ENCODE measurements around the gene ZSWIM5.
"Not testable (repeated sequence)": the region's sequence is repeated elsewhere in the genome, so short reads cannot be mapped to it uniquely, and the experiment has no call there.

ZSWIM5 gene

DNA sequence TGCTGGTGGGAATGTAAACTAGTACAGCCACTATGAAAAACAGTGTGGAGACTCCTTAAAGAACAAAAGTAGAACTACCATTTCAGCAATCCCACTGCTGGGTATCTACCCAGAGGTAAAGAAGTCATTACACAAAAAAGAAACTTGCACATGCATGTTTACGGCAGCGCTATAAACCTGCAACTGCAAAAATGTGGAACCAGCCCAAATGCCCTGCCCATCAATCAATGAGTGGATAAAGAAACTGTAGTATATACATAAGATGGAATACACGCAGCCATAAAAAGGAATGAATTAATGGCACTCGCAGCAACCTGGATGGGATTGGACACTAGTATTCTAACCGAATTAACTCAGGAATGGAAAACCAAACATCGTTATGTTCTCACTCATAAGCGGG is 51.0 kb downstream of the ZSWIM5 start:
- no peak for DNase-seq (ENCODE audit: low read depth in 1 of 2, low spot score in 1 of 2)
- no peak for TF ChIP-seq JUND (IDR thresholded peaks at IDR 0.05; ENCODE audit: low read depth)
- in situ Hi-C loops (cut with HindIII; ENCODE audit: low pct_unique_long_range_greater_than_20kb, low sequenced_read_pairs) = no loop called here

DNA sequence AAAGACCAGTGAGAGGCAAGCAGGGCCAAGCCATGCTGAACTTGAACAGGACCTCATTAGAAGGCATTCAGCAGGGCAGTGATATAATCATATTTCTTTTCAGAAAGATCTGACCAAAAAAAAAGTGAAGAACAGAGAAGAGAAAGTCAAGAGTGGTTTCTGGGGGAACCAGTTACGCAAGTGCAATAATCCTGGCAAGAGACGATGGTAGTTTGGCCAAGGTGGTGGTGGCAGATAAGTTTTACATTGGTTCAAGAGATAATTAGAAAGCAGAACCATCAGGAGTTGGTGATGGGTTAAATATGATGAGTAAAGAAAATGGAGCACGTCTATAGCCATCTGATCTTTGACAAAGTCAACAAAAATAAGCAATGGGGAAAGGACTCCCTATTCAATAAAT is 54.3 kb downstream of the ZSWIM5 start:
- peak in 1 of 2 experiments; percentile 9 for DNase-seq (ENCODE audit: low read depth in 1 of 2, low spot score in 1 of 2)
- in situ Hi-C loops (cut with HindIII; ENCODE audit: low pct_unique_long_range_greater_than_20kb, low sequenced_read_pairs) = no loop called here
- no peak for TF ChIP-seq JUND (IDR thresholded peaks at IDR 0.05; ENCODE audit: low read depth)

DNA sequence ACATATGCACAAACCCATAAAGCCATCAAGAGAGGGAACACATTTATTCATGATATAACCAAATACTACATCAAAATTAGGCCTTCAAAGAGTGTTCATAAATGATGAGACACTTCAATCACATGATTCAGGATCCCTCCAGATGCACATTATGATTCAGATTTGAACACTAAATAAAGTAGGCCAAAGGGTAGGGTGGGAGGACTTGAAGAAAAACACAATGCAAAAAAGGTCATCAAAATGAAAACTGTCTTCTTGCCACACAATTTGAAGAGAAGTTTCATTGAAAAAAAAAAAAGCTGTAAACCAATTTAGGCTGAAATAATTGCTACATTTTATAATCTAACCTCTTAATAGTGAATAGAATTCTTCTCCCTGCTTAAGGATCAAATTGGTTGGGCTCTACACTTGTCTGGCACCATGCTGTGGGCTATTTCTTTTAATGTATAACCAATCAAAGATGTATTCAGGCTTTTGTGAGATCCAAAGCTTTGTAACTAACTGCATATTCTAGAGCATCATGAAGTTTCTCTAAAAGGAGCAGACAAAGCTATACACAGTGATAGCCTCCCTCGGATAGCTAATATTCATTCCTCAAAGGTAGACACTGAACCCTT is 58.1 kb downstream of the ZSWIM5 start:
- DNase-seq (ENCODE audit: low read depth in 1 of 2, low spot score in 1 of 2) = no peak
- TF ChIP-seq JUND (IDR thresholded peaks at IDR 0.05; ENCODE audit: low read depth) = no peak
- in situ Hi-C loops (cut with HindIII; ENCODE audit: low pct_unique_long_range_greater_than_20kb, low sequenced_read_pairs) = no loop called here

DNA sequence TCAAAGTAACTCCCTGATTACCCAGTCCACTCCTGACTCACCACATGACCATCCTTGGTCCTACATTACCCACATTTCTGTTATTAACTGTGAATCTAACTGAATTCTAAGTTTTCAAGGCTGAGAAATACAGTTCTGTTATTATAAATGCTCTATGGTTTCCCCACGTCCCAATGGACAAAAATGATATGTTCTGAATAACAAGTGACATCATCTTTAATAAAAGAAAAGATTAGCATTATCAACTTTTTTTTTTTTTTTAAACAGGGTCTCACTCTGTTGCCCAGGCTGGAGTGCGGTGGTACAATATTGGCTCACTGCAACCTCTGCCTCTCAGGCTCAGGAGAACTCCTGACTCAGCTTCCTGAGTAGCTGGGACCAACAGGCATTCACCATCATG is 59.6 kb downstream of the ZSWIM5 start:
- in situ Hi-C loops (cut with HindIII; ENCODE audit: low pct_unique_long_range_greater_than_20kb, low sequenced_read_pairs) = no loop called here
- TF ChIP-seq JUND (IDR thresholded peaks at IDR 0.05; ENCODE audit: low read depth) = no peak
- no peak for DNase-seq (ENCODE audit: low read depth in 1 of 2, low spot score in 1 of 2)

DNA sequence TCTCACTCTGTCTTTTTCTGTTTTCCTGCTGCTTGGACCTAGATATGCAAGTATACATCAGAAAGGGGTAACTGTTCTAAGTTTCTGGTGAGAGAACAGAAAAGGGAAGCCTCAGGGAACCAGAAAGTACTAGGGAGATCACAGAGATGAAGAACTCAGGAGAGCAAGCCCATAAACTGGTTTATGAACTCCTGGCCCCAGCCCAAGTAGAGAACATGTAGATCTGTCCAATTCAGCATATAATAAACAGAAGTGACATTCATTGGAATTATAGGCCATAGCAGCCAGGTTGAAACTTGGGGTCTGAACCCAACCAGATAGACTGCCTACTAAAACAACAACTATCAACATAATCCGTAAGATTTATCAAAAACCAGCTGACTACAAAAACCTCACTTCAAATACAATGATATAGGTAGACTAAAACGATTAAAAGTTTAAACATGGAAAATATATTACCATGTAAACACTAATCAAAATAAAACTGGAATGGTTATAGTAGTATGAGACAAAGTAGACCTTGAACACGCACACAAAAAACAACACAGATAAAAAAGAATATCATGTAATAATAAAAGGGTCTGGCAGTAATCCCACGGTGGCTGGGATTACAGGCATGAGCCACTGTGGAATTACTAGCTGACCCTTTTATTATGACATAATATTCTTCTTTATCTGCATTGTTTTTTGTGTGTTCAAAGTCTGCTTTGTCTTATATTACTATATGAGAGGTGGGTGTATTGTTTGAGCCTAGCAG is 65.0 kb downstream of the ZSWIM5 start:
- no peak for DNase-seq (ENCODE audit: low read depth in 1 of 2, low spot score in 1 of 2)
- in situ Hi-C loops (cut with HindIII; ENCODE audit: low pct_unique_long_range_greater_than_20kb, low sequenced_read_pairs) = no loop called here
- TF ChIP-seq JUND (IDR thresholded peaks at IDR 0.05; ENCODE audit: low read depth) = no peak

DNA sequence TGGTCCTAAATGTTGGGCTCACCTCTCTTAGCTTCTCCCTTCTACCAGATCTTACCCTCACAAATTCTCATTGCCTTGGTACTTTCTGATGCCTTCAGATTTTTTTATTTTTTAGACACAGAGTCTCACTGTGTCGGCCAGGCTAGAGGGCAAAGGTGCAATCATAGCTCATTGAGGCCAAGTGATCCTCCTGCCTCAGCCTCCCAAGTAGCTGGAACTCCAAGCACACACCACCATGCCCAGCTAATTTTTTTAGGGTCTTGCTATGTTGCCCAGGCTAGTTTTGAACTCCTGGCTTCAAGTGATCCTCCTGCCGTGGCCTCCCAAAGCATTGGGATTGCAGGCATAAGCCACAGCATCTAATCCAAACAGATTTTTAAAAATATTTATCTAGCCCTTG is 69.4 kb downstream of the ZSWIM5 start:
- DNase-seq (ENCODE audit: low read depth in 1 of 2, low spot score in 1 of 2) = no peak
- no peak for TF ChIP-seq JUND (IDR thresholded peaks at IDR 0.05; ENCODE audit: low read depth)
- in situ Hi-C loops (cut with HindIII; ENCODE audit: low pct_unique_long_range_greater_than_20kb, low sequenced_read_pairs) = no loop called here

DNA sequence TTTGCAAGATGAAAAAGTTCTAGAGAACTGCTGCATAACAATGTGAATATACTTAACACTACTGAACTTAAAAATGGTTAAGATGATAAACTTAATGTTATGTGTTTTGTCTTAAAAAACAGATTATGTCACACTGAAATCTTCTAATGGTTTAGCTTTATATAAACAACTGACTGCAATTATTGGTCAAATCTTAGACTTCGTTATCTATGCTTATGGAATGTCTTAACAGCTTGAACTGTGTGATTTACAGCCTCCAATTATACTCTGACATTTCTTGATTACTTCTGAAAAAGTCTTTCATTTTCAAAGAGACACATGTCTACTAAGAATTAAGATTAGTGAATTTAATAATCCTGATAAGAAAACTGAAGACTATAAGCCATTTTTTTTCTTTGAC is 71.1 kb downstream of the ZSWIM5 start:
- no peak for DNase-seq (ENCODE audit: low read depth in 1 of 2, low spot score in 1 of 2)
- no peak for TF ChIP-seq JUND (IDR thresholded peaks at IDR 0.05; ENCODE audit: low read depth)
- in situ Hi-C loops (cut with HindIII; ENCODE audit: low pct_unique_long_range_greater_than_20kb, low sequenced_read_pairs) = no loop called here

DNA sequence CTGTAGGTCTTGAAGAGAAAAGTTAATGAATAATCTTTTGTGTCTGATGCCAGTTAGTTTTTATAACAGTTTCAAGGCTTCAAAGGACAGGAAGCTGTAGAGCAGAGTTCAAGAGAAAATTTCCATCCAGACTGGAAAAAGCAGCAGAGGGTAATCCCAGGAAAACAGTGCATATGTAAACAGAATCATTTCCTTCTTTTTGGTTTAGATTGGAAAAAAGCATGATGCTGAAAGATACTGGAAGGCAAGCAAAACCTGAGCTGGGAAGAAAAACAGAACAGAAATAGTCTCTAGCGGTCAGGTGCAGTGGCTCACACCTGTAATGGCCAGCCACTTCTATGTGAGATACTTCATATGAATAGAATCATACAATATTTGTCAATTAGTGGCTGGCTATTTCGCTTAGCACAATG is 71.9 kb downstream of the ZSWIM5 start:
- in situ Hi-C loops (cut with HindIII; ENCODE audit: low pct_unique_long_range_greater_than_20kb, low sequenced_read_pairs) = no loop called here
- no peak for TF ChIP-seq JUND (IDR thresholded peaks at IDR 0.05; ENCODE audit: low read depth)
- DNase-seq (ENCODE audit: low read depth in 1 of 2, low spot score in 1 of 2) = no peak

DNA sequence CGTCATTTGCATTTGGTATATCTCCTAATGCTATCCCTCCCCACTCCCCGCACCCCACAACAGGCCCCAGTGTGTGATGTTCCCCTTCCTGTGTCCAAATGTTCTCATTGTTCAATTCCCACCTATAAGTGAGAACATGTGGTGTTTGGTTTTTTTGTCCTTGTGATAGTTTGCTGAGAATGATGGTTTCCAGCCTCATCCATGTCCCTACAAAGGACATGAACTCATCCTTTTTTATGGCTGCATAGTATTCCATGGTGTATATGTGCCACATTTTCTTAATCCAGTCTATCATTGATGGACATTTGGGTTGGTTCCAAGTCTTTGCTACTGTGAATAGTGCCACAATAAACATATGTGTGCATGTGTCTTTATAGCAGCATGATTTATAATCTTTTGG is 73.7 kb downstream of the ZSWIM5 start:
- in situ Hi-C loops (cut with HindIII; ENCODE audit: low pct_unique_long_range_greater_than_20kb, low sequenced_read_pairs); DNase-seq (ENCODE audit: low read depth in 1 of 2, low spot score in 1 of 2): not testable (repeated sequence)

DNA sequence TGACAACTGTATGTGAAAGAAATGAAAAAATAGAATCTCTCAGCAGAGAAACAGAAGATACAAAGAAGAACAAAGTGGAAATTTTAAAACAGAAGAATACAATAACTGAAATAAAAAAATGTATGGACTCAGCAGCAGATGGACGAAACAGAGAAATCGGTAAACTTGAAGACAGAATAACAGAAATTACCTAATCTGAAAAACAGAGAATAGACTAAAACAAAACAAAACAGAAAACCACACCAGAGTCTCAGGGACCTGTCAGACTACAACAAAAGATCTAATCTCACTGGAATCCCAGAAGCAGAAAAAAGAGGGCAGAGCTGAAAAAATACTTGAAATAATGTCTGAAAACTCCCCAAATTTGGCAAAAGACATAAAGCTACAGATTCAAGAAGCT is 83.0 kb downstream of the ZSWIM5 start:
- DNase-seq (ENCODE audit: low read depth in 1 of 2, low spot score in 1 of 2) = no peak
- TF ChIP-seq JUND (IDR thresholded peaks at IDR 0.05; ENCODE audit: low read depth) = no peak
- in situ Hi-C loops (cut with HindIII; ENCODE audit: low pct_unique_long_range_greater_than_20kb, low sequenced_read_pairs) = no loop called here

DNA sequence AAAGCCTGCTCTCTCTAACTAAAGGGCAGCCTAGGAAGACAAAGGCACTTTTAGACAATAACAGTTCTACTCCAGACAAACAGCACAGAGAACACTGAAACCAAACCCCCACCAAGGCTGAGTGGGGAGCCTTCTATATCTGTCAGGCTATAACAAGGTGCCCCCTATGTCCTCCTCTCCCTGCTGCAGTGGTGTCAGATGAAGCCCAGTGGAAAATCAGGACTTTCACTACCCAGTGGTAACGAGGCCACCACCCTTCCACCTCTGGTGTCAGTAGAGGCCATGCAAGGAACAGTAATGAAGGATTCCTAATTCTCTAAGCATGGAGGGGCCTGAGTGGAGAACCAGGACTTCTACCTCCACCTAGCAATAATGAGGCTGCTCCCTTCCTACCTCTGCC is 83.7 kb downstream of the ZSWIM5 start:
- DNase-seq (ENCODE audit: low read depth in 1 of 2, low spot score in 1 of 2) = no peak
- no peak for TF ChIP-seq JUND (IDR thresholded peaks at IDR 0.05; ENCODE audit: low read depth)
- in situ Hi-C loops (cut with HindIII; ENCODE audit: low pct_unique_long_range_greater_than_20kb, low sequenced_read_pairs) = no loop called here

DNA sequence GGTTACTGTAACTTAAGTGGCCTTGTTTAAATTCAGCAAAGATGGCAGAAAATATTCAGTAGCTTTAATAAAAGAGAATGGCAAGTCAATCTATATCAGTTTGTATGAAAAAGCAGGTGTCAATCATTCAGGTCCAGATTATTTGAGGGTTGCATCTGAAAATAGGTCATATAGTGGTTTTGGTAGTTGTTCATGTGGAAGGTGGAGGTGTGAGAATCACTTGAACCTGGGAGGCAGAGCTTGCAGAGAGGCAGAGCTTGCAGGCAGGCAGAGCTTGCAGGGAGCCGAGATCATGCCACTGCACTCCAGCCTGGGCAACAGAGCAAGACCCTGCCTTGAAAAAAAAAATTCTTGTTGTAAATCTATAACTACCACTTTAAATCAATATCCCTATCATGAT is 88.6 kb downstream of the ZSWIM5 start:
- TF ChIP-seq JUND (IDR thresholded peaks at IDR 0.05; ENCODE audit: low read depth) = no peak
- in situ Hi-C loops (cut with HindIII; ENCODE audit: low pct_unique_long_range_greater_than_20kb, low sequenced_read_pairs) = no loop called here
- no peak for DNase-seq (ENCODE audit: low read depth in 1 of 2, low spot score in 1 of 2)

DNA sequence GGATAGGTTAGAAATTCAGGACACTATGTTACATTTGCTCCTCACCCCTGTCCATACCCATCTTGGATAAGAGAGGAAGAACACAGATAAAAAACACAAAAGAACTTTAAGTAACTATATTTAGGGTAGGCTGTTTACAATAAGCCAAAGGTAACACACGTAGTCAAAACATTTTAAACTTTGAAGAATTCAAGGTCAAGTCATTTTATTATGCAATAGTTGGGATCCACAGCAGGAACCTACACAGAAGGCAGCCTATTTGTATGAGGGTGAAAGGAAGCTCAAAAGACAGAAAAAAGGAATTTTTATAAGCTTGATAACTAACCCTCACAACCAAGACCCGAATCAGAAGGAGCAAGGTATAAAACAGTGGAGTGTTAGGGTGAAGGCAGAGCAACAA is 89.6 kb downstream of the ZSWIM5 start:
- in situ Hi-C loops (cut with HindIII; ENCODE audit: low pct_unique_long_range_greater_than_20kb, low sequenced_read_pairs) = no loop called here
- TF ChIP-seq JUND (IDR thresholded peaks at IDR 0.05; ENCODE audit: low read depth) = no peak
- DNase-seq (ENCODE audit: low read depth in 1 of 2, low spot score in 1 of 2) = no peak

DNA sequence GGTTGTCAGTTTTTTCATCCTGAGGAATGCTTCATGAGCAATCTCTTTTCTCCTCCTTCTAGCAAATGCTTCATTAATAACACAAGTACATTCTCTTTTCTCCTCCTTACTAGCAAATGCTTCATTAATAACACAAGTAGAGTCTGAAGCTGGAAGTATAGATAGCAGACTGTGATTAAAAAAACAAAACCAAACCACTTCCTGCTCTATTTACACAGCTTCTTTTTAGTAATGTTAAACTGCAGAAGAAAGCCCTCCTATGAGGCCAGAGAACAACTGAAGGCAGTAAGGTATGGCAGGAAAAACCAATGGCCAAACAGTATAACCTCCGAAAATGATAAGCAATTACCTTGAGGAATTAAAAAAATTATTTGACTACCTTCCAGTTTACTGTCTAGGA is 90.1 kb downstream of the ZSWIM5 start:
- in situ Hi-C loops (cut with HindIII; ENCODE audit: low pct_unique_long_range_greater_than_20kb, low sequenced_read_pairs) = no loop called here
- no peak for DNase-seq (ENCODE audit: low read depth in 1 of 2, low spot score in 1 of 2)
- TF ChIP-seq JUND (IDR thresholded peaks at IDR 0.05; ENCODE audit: low read depth) = no peak

DNA sequence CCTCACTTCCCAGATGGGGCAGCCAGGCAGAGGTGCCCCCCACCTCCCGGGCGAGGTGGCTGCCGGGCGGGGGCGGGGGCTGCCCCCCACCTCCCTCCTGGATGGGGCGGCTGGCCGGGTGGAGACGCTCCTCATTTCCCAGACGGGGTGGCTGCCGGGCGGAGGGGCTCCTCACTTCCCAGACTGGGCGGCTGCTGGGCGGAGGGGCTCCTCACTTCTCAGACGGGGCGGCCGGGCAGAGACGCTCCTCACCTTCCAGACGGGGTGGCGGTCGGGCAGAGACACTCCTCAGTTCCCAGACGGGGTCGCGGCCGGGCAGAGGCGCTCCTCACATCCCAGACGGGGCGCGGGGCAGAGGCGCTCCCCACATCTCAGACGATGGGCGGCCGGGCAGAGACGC is 91.2 kb downstream of the ZSWIM5 start:
- DNase-seq (ENCODE audit: low read depth in 1 of 2, low spot score in 1 of 2); in situ Hi-C loops (cut with HindIII; ENCODE audit: low pct_unique_long_range_greater_than_20kb, low sequenced_read_pairs): not testable (repeated sequence)
